Stimulated activated naive CD8-positive, alpha-beta T cell treated with anti-CD3 and anti-CD28 coated beads, Interleukin-15, Interleukin-2, amounts not matched to agents 100 U/mL and 50 U/mL, for 24 hours (primary cell): Measurements from ENCODE around the gene CCDC106.

Experiments
- ATAC-seq: fragments of 150-1000 bp; cut with Tn5 transposase; one replicate; pipeline ENCODE4 v1.10.0; 2021
- DNase-seq: peaks from one replicate; pipeline ENCODE4 v3.0.0; 2021

Gene CCDC106

GRCh38 chr19:55685776-55686175, 37.8 kb downstream of the CCDC106 start:
- DNase-seq = no peak
- no peak for ATAC-seq

- ATAC-seq = no peak
- DNase-seq = no peak
Observed at GRCh38 chr19:55686311-55687050, 38.5 kb downstream of the CCDC106 start.

GRCh38 chr19:55687281-55688201, 39.5 kb downstream of the CCDC106 start:
- no peak for ATAC-seq

GRCh38 chr19:55688422-55689218, 40.6 kb downstream of the CCDC106 start:
- DNase-seq = no peak
- no peak for ATAC-seq

More at GRCh38 chr19:55687281-55688201, 39.5 kb downstream of the CCDC106 start:
- DNase-seq = no peak

GRCh38 chr19:55689411-55690108, 41.5 kb downstream of the CCDC106 start:
- DNase-seq (no peak), ATAC-seq (no peak)

GRCh38 chr19:55690109-55690768, 42.2 kb downstream of the CCDC106 start:
- DNase-seq (no peak), ATAC-seq (no peak)

- no peak for DNase-seq
- no peak for ATAC-seq
Observed at GRCh38 chr19:55690769-55691545, 42.9 kb downstream of the CCDC106 start.

- ATAC-seq (no peak), DNase-seq (no peak)
Observed at GRCh38 chr19:55691561-55692481, 43.8 kb downstream of the CCDC106 start.

GRCh38 chr19:55692681-55693081, 44.7 kb downstream of the CCDC106 start:
- ATAC-seq (no peak), DNase-seq (no peak)

GRCh38 chr19:55693336-55693974, 45.4 kb downstream of the CCDC106 start:
- DNase-seq (no peak), ATAC-seq (no peak)

- ATAC-seq (no peak), DNase-seq (no peak)
Observed at GRCh38 chr19:55694241-55694655, 46.2 kb downstream of the CCDC106 start.

- DNase-seq = no peak
Observed at GRCh38 chr19:55694656-55695491, 46.9 kb downstream of the CCDC106 start.

GRCh38 chr19:55695511-55696290, 47.7 kb downstream of the CCDC106 start:
- ATAC-seq = no peak
- DNase-seq = no peak

More at GRCh38 chr19:55694656-55695491, 46.9 kb downstream of the CCDC106 start:
- no peak for ATAC-seq

- ATAC-seq = no peak
- DNase-seq = no peak
Observed at GRCh38 chr19:55696301-55697068, 48.5 kb downstream of the CCDC106 start.

- DNase-seq = no peak
- no peak for ATAC-seq
Observed at GRCh38 chr19:55697069-55697440, 49.0 kb downstream of the CCDC106 start.

- no peak for ATAC-seq
- DNase-seq = no peak
Observed at GRCh38 chr19:55697698-55698097, 49.7 kb downstream of the CCDC106 start.
